A549 (cell line): Measurements from ENCODE around the gene CCL25. TPM values are rescaled to one million over a fixed set of nuclear protein-coding genes. Genes with fewer than 3 reads are reported as not detected.

ENCODE experiments used
- ATAC-seq, 2 experiments: fragments of 200-7000 bp in 1 of 2; fragments of >200 bp in 1 of 2; cut with Nextera tagmentation in 1 of 2; cut with Tn5 transposase in 1 of 2; 3 replicates each; pipeline versions ENCODE4 v1.8.0 to v1.9.1; 2018 to 2020; ENCODE audit warnings: mild to moderate bottlenecking in 1 of 2, moderate library complexity in 1 of 2
- CTCF ChIA-PET: fragments of 300-600 bp; sonication (Branson Sonifier 250); formaldehyde crosslinking; extraction: SDS; loops from one replicate; lab custom pipeline; 2021; ENCODE audit warnings: antibody characterized with exemption, inconsistent platforms; lab: Yijun Ruan, JAX
- POLR2A ChIA-PET: fragments of 350-600 bp; formaldehyde crosslinking; extraction: SDS; loops from one replicate; lab custom pipeline; 2021; ENCODE audit warnings: antibody characterized with exemption, inconsistent platforms; lab: Yijun Ruan, JAX
- DNase-seq, 2 experiments: peaks; one replicate each; pipeline versions ENCODE4 v3.0.0 to v3.0.0-alpha.2; 2011 to 2016; ENCODE audit warnings: low read depth in 1 of 2, low spot score in 1 of 2
- FAIRE-seq: peaks from 2 replicates; lab custom pipeline; 2011; peaks lifted over from hg19 to GRCh38; lab: Jason Lieb, UNC
- H3K27ac ChIP-seq, 2 experiments: fragments of >200 bp; sonication (Bioruptor Twin); formaldehyde crosslinking; 3 replicates each; pipeline ENCODE4 v1.5.1; 2016 to 2017
- H3K4me1 ChIP-seq: fragments of >200 bp; sonication (Bioruptor Twin); formaldehyde crosslinking; 3 replicates; pipeline ENCODE4 v1.6.1; 2016
- H3K4me2 ChIP-seq: fragments of >200 bp; sonication (Bioruptor Twin); formaldehyde crosslinking; 3 replicates; pipeline ENCODE4 v1.6.1; 2016
- H3K4me3 ChIP-seq: fragments of >200 bp; sonication (Bioruptor Twin); formaldehyde crosslinking; 3 replicates; pipeline ENCODE4 v1.5.1; 2016
- H3K9me3 ChIP-seq: fragments of >200 bp; sonication (Bioruptor Twin); formaldehyde crosslinking; 3 replicates; pipeline ENCODE4 v1.6.1; 2016
- BCL3 ChIP-seq: fragments of >200 bp; sonication (Bioruptor Twin); formaldehyde crosslinking; IDR thresholded peaks from 3 replicates; pipeline ENCODE4 v1.6.1; 2016
- BHLHE40 ChIP-seq: IDR thresholded peaks from 2 replicates; pipeline ENCODE4 v1.6.1; 2012; ENCODE audit warnings: low read depth, low read length, inconsistent platforms
- CTCF ChIP-seq: fragments of >200 bp; sonication (Bioruptor Twin); formaldehyde crosslinking; IDR thresholded peaks from 3 replicates; pipeline ENCODE4 v1.5.1; 2016
- ELK1 ChIP-seq: fragments of 150-350 bp; IDR thresholded peaks from 2 replicates; pipeline ENCODE4 v1.6.1; 2014; ENCODE audit warnings: low read depth, mild to moderate bottlenecking, low read length
- ESRRA ChIP-seq: fragments of 150-350 bp; IDR thresholded peaks from 2 replicates; pipeline ENCODE4 v1.6.1; 2014; ENCODE audit warnings: mild to moderate bottlenecking, low read length, borderline replicate concordance
- FOSB ChIP-seq: fragments of 250-450 bp; sonication (Bioruptor Pico); IDR thresholded peaks from 2 replicates; pipeline ENCODE4 v1.5.0; 2020; ENCODE audit warnings: mild to moderate bottlenecking, moderate library complexity
- HDAC2 ChIP-seq: fragments of 200-600 bp; sonication (generic); IDR thresholded peaks from 2 replicates; pipeline ENCODE4 v1.6.1; 2016
- JUN ChIP-seq, 2 experiments: fragments of >200 bp; sonication (Bioruptor Twin); formaldehyde crosslinking; IDR thresholded peaks; 2 replicates in 1 of 2; 3 replicates in 1 of 2; pipeline ENCODE4 v1.6.1; 2016 to 2017
- JUNB ChIP-seq: fragments of >200 bp; sonication (Bioruptor Twin); formaldehyde crosslinking; IDR thresholded peaks from 2 replicates; pipeline ENCODE4 v1.6.1; 2016
- KDM5A ChIP-seq: fragments of 200-600 bp; sonication (generic); IDR thresholded peaks from 2 replicates; pipeline ENCODE4 v1.6.1; 2016; ENCODE audit warnings: antibody characterized with exemption, mild to moderate bottlenecking
- MAFK ChIP-seq: fragments of 450-650 bp; IDR thresholded peaks from 2 replicates; pipeline ENCODE4 v1.6.1; 2014; ENCODE audit not compliant: partially characterized antibody
- MAX ChIP-seq: IDR thresholded peaks from 2 replicates; pipeline ENCODE4 v1.6.1; 2012
- MAZ ChIP-seq: fragments of 150-350 bp; IDR thresholded peaks from 2 replicates; pipeline ENCODE4 v1.6.1; 2014; ENCODE audit warnings: antibody characterized with exemption, low read depth, low read length, borderline replicate concordance
- MYC ChIP-seq: IDR thresholded peaks from 2 replicates; pipeline ENCODE4 v1.6.1; 2012; ENCODE audit warnings: mild to moderate bottlenecking, inconsistent platforms, low read length, improper control_type of control experiment, borderline replicate concordance
- NFE2L2 ChIP-seq: fragments of 150-350 bp; conservative IDR thresholded peaks from 2 replicates; pipeline ENCODE4 v1.6.1; 2014; ENCODE audit warnings: low read length
- NR3C1 ChIP-seq: fragments of >200 bp; sonication (Bioruptor Twin); formaldehyde crosslinking; IDR thresholded peaks from 3 replicates; pipeline ENCODE4 v1.6.1; 2017
- PBX3 ChIP-seq: IDR thresholded peaks from 2 replicates; pipeline ENCODE4 v1.6.1; 2012
- PHF8 ChIP-seq: fragments of 200-600 bp; sonication (generic); IDR thresholded peaks from 2 replicates; pipeline ENCODE4 v1.6.1; 2016; ENCODE audit warnings: low read depth, mild to moderate bottlenecking, antibody characterized with exemption, moderate library complexity, borderline replicate concordance
- POLR2A ChIP-seq: IDR thresholded peaks from 2 replicates; pipeline ENCODE4 v1.6.1; 2012; ENCODE audit warnings: mild to moderate bottlenecking, low read length
- RAD21 ChIP-seq, 2 experiments: fragments of >200 bp in 1 of 2; sonication (Bioruptor Twin) in 1 of 2; formaldehyde crosslinking in 1 of 2; IDR thresholded peaks in 1 of 2; conservative IDR thresholded peaks in 1 of 2; 2 replicates in 1 of 2; 3 replicates in 1 of 2; pipeline ENCODE4 v1.6.1; 2012 to 2018; ENCODE audit warnings: inconsistent platforms in 1 of 2
- REST ChIP-seq: fragments of 200-600 bp; sonication (generic); IDR thresholded peaks from 2 replicates; pipeline ENCODE4 v1.6.1; 2016; ENCODE audit warnings: antibody characterized with exemption, mild to moderate bottlenecking, moderate library complexity
- TP53 ChIP-seq: fragments of 250-450 bp; sonication (Bioruptor Pico); IDR thresholded peaks from 2 replicates; pipeline ENCODE4 v1.5.0; 2021; ENCODE audit warnings: mild to moderate bottlenecking, moderate library complexity
- ZC3H11A ChIP-seq: fragments of 450-650 bp; IDR thresholded peaks from 2 replicates; pipeline ENCODE4 v1.6.1; 2014; ENCODE audit warnings: antibody characterized with exemption, mild to moderate bottlenecking
- ZFP36 ChIP-seq: fragments of 450-650 bp; IDR thresholded peaks from 2 replicates; pipeline ENCODE4 v1.6.1; 2014; ENCODE audit warnings: borderline replicate concordance; ENCODE audit not compliant: partially characterized antibody
- WGBS: methylation state at CpG from one replicate; pipeline ENCODE4 v1.1.6; 2017; ENCODE audit errors: missing lambda C conversion rate; 5-methylcytosine and 5-hydroxymethylcytosine counted together
- polyA plus RNA-seq, 4 experiments: library from polyadenylated mRNA; depleted of rRNA in 3 of 4; stranded (reverse); fragments of >200 nt; fragmentation: RNase III in 1 of 4; extraction: RNeasy Plus Mini Kit Qiagen cat#74134 plus additional on column Dnase treatment in 1 of 4; gene quantifications; 2 replicates in 3 of 4; 3 replicates in 1 of 4; pipeline ENCODE4 v1.2.3, GENCODE V29; 2011 to 2017
- TF ChIP-seq, protein P1 (sequence below): fragments of 250-450 bp; sonication (Bioruptor Pico); IDR thresholded peaks from 2 replicates; pipeline ENCODE4 v1.5.0; 2020; ENCODE audit warnings: low read depth, mild to moderate bottlenecking, moderate library complexity

Gene CCL25
- polyA plus RNA-seq, 2 of the 4 experiments (the other 2 are of a cell fraction), result not detected

DNA sequence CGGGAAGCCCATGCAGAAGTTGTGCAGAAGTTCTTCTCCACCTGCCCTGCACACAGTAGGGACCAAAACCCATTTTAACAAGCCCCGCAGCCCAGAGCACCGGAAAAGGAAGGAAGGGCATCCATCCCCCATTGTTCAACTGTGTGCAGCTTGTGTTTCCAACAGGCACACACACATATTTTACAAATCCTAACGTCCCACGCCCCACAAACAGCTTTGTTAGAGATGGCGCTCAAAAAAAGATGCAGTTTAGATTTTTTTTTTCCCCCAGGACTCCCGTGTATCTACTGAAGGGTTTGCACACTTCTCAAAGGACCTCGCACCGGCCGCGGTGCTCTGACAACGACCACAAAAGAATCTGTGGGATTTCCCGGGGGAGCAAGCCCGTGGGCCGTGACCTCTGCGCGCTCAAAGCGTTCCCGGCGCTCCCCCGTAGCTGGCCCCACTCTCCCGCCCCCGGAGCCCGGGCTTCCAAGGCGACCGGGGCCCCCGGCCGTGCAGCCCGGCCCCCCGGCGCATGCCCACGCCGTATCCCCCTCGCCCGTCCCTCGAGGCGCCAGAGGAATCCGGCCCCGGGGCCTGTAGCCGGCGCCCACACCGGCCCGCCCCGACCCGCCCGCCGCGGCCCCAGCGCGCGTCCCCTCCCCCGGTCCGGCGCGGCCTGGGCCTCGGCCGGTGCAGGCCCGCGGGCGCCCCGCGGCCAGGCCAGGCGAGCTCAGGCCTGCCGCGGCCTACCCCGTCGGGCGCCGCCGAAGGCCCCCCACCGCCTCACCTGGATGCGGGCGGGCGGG lies 47.6 kb upstream of the CCL25 start:
- ChIA-PET POLR2A (interaction anchor here (1.6 kb wide), 1 partner anchor 61 kb away, joined by 15 read pairs; the partner anchor contains the start of gene TIMM44), CTCF (interaction anchor here (0.8 to 4.1 kb wide), 5 partner anchors 10 to 60 kb away, joined by 3 to 28 read pairs (median 3); partner anchors contain the start of gene TIMM44)
- ATAC-seq (peak in 1 of 2 experiments; percentile 66; a peak in 3 of 6 replicates), DNase-seq (no peak), FAIRE-seq (no peak)
- TF ChIP-seq HDAC2 (no peak), REST (no peak), MAZ (no peak), NFE2L2 (no peak), CTCF (no peak), FOSB (CRISPR knock-in tag) (no peak), KDM5A (no peak), ZFP36 (no peak), ESRRA (no peak), MYC (no peak), NR3C1 (no peak), ZC3H11A (no peak)
- peak overlapping the region; percentile 89 to 99 for H3K27ac ChIP-seq
- peak overlapping the region; percentile 58 for H3K4me3 ChIP-seq
- WGBS, result 0% methylated on average over 7 of the region's 74 CpGs
- no peaks in the 10 kb centered on the region for H3K9me3 ChIP-seq
- H3K4me1 ChIP-seq, result peaks cover 19% of the 10 kb centered on the region
- peak overlapping the region; percentile 80 for H3K4me2 ChIP-seq

DNA sequence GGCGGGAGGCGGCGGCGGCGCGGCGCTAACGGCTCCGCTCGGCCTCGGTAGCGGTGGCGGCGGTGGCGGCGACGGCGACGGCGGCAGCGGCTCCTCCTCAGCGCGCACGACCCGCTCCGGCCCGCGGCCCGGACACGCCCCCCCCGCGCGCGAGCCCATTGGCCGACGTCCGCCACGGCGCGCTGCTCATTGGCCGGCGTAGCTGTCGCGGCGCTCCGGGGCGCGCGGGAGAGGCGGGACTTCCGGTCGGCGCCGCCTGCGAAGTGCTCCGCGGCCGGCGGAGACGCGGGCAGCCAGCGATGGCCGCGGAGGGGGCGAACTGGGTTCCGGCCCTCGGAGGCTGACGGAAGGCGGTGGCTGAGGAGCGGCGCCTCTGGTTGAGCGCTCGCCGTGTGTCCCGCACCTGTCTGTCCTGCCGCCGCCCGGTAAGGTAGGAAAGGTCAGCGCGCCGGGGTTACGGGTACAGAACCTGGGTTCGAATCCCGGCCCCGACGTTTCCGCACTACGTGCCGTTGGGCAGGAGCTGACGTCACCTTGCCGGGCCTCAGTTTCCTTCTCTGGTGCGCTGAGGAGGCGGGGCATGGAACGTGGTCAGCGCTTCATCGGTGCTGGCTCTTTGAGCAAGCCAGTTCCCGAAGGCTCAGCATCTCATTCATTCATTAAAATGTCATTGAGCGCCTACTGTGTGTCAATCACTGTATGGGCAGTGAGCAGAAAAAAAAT lies 46.9 kb upstream of the CCL25 start, which contains the start of gene ELAVL1:
Gene ELAVL1 (minus strand): TSS at position 108 of the 723 bp plus-strand sequence. CDS start 13,826 bp downstream, outside the sequence.
- peak; percentile 87 to 90 for ATAC-seq
- Histone ChIP-seq H3K4me3 (peak within 1 kb of the TSS; percentile 58), H3K27ac (peak within 1 kb of the TSS; percentile 89 to 99), H3K4me1 (peaks cover 19% of the 10 kb centered on the region), H3K9me3 (no peaks in the 10 kb centered on the region), H3K4me2 (peak within 1 kb of the TSS; percentile 93)
- CTCF ChIA-PET, result interaction anchor here (0.8 to 4.1 kb wide), 3 partner anchors 38 to 61 kb away, joined by 3 to 28 read pairs (median 6); partner anchors contain the start of gene TIMM44
- peak; percentile 64 to 88 for DNase-seq
- 0% methylated on average over 4 of the region's 98 CpGs for WGBS
- no peak for FAIRE-seq
- POLR2A ChIA-PET, result interaction anchor here (0.6 to 1.6 kb wide), 4 partner anchors 18 to 121 kb away, joined by 3 to 15 read pairs (median 3); partner anchors contain the start of gene TIMM44
- TF ChIP-seq MAX, result peak; percentile 40
- no peak for TF ChIP-seq BCL3
- peak; percentile 33 to 72; a peak in 1 of 5 replicates for TF ChIP-seq JUN (IDR thresholded peaks at IDR 0.05)
- TF ChIP-seq JUNB, result no peak
- no peak for TF ChIP-seq ELK1
- no peak for TF ChIP-seq RAD21 (conservative IDR thresholded peaks at IDR 0.05 in 1 of 2, IDR thresholded peaks at IDR 0.05 in 1 of 2)
- TF ChIP-seq POLR2A, result peak; percentile 81
- peak; percentile 66; the same call in 1 of the 2 replicates for TF ChIP-seq PBX3
- TF ChIP-seq MAFK, result no peak
- TF ChIP-seq PHF8, result peak; percentile 97
- TF ChIP-seq BHLHE40, result no peak
- TF ChIP-seq, protein P1, sequence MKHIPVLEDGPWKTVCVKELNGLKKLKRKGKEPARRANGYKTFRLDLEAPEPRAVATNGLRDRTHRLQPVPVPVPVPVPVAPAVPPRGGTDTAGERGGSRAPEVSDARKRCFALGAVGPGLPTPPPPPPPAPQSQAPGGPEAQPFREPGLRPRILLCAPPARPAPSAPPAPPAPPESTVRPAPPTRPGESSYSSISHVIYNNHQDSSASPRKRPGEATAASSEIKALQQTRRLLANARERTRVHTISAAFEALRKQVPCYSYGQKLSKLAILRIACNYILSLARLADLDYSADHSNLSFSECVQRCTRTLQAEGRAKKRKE, result no peak
- no peak for TF ChIP-seq TP53 (CRISPR knock-in tag)
